ENCODE results near the gene PLXNB3. TPM values are rescaled to one million over a fixed set of nuclear protein-coding genes. Genes with fewer than 3 reads are reported as not detected.
"Not testable (repeated sequence)": the region's sequence is repeated elsewhere in the genome, so short reads cannot be mapped to it uniquely, and the experiment has no call there.

Gene PLXNB3
- total RNA-seq, 1 donor = 0.54 TPM

- no peak for DNase-seq (ENCODE audit: low read depth in 2 of 3, low spot score in 2 of 3)
Measured at GRCh38 chrX:153731845-153732215, 32.2 kb upstream of the PLXNB3 start.

DNA sequence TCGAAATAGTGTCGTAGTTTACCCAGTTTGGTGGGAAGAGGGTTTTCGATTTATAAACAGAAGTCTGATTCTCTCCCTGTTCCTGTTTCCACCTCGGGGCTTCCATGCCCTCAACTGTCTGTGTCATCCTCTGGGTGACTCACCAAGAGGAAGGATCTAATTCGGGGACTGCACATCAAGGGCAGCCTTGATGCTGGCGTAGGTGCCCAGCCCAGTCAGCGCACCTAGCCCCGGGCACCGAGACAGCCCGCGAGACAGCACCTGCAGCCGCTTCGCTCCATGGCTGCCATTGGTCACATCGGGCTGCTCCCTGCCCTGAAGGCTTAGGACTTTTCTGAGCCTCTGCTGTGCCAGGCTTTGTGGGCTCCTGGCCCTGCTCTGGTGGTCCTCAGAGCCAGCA, 31.6 kb upstream of the PLXNB3 start:
- no peak for DNase-seq (ENCODE audit: low read depth in 2 of 3, low spot score in 2 of 3)

- no peak for DNase-seq (ENCODE audit: low read depth in 2 of 3, low spot score in 2 of 3)
Measured at GRCh38 chrX:153733651-153734240, 30.3 kb upstream of the PLXNB3 start.

DNA sequence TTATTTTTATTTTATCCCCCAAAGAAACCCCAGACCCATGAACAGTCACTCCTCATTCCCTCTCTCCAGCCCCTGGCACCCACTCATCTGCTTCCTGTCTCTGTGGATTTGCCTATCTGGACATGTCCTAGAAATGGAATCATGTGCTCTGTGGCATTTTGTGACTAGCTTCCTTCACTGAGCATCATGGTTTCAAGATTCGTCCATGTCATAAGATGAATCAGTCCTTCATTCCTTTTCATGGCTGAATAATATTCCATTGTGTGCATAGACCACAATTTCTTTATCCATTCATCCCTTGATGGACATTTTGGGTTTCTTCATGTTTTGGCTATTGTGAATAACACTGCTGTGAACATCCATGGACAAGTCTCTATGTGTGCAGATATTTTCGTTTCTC, 29.2 kb upstream of the PLXNB3 start:
- DNase-seq (ENCODE audit: low read depth in 2 of 3, low spot score in 2 of 3) = no peak

GRCh38 chrX:153735274-153735673, 28.8 kb upstream of the PLXNB3 start:
- no peak for DNase-seq (ENCODE audit: low read depth in 2 of 3, low spot score in 2 of 3)

DNA sequence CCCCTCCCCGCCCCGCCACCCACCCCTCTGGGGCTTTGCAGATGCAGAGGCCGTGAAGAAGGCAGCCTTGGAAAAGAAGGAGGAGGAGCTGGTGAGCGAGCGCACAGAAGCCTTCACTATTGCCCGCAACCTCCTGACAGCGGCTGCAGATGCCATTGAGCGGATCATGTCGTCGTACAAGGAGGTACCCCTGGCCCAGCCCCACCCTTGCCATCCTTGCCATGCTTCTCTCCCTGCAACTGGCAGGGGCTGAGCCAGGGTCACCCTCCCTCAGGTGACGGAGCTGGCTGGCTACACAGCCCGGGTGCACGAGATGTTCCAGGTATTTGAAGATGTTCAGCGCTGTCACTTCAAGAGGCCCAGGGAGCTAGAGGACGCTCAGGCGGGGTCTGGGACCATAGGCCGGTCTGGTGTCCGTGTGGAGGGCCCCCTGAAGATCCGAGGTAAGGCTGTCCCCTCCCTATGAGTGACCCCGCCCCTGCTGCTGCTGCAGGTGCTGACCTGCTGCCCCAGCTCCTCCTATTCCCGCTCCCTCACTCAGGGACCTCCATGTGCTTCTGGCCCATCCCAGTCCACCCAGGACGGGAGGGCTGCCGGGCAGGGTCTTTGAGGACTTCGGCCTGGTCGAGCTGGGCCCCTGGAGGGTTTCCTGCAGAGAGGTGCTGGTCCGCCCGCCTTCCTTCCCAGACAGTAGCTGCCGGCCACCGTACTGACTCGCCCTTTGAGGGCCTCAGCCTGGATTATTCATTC, 27.8 kb upstream of the PLXNB3 start:
- DNase-seq (ENCODE audit: low read depth in 2 of 3, low spot score in 2 of 3) = no peak

DNA sequence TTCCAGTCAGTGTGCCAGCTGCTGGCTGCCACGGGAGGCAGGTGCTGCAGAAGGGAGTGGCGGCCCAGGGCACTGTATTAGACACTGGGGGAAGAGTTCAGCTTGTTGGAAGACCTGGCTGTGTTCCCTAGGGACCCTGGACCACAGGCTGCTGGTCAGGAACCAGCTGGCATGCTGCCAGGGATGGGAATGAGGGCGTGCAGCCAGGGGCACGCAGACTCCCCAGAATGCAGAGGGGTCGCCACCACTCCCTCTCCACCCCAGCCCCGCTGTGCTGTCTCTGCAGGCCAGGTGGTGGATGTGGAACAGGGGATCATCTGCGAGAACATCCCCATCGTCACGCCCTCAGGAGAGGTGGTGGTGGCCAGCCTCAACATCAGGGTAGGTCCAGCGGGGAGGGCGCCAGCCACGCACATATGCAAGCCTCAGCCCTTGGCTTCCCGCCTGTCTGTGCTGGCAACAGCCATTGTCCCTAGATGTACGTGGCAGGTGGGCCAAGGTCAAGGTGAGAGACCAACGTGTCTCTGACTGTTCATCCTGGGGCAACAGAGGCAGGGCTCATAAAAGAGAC, 27.1 kb upstream of the PLXNB3 start:
- DNase-seq (ENCODE audit: low read depth in 2 of 3, low spot score in 2 of 3) = no peak

- DNase-seq (ENCODE audit: low read depth in 2 of 3, low spot score in 2 of 3) = no peak
Measured at GRCh38 chrX:153738056-153738605, 25.9 kb upstream of the PLXNB3 start.

GRCh38 chrX:153739754-153740486, 24.1 kb upstream of the PLXNB3 start:
- DNase-seq (ENCODE audit: low read depth in 2 of 3, low spot score in 2 of 3) = no peak

DNA sequence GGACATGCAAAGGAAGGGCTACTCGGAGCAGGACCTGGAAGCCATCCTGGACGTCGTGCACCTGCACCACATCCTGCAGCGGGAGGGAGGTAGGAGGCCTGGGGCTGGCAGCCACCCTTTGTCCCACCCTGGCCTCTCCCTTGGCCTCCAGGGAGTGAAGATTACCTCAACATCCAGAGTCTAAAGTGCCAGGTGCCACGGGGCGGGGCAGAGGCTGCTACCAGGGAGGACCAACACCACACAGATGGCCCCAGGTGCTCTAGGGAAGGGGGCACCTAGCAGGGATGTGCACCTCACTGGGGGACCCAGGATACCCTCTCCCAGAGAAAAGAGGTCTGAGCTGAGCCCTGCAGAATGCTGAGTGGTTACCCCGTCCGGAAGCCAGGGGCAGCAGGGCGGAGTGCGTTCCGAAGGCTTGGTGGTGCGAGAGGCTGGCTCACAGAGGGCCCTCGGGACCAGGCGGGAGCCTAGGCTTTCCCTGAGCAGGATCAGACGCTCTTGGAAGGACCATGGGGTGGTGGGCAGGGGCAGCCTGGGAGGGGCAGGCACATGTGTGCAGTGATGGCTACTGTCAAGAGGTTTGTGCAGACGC, 23.3 kb upstream of the PLXNB3 start:
- DNase-seq (ENCODE audit: low read depth in 2 of 3, low spot score in 2 of 3) = no peak

DNA sequence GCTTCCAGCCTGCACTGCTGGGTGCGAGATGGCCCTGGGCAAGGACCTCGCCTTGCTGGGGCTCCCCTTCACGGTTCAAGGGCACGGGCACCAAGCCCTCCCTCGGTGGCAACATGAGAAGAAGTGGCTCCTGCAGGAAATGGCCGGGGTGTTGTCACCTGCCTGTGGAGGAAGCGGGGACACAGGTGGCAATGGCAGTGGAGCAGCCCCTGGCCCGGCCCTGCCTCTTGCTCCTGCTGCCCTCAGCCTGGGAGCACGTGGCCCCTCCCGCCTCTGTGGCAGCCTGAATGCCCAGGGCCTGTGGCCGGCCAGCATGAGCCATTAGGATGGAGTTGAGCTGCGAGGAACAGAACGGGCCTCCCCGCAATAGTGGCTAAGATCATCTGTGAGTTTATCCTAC, 22.6 kb upstream of the PLXNB3 start:
- no peak for DNase-seq (ENCODE audit: low read depth in 2 of 3, low spot score in 2 of 3)

- not testable (repeated sequence) for DNase-seq (ENCODE audit: low read depth in 2 of 3, low spot score in 2 of 3)
Measured at GRCh38 chrX:153742111-153742510, 21.9 kb upstream of the PLXNB3 start.

- not testable (repeated sequence) for DNase-seq (ENCODE audit: low read depth in 2 of 3, low spot score in 2 of 3)
Measured at GRCh38 chrX:153742796-153743467, 21.1 kb upstream of the PLXNB3 start.

GRCh38 chrX:153743468-153744209, 20.4 kb upstream of the PLXNB3 start:
- not testable (repeated sequence) for DNase-seq (ENCODE audit: low read depth in 2 of 3, low spot score in 2 of 3)

DNA sequence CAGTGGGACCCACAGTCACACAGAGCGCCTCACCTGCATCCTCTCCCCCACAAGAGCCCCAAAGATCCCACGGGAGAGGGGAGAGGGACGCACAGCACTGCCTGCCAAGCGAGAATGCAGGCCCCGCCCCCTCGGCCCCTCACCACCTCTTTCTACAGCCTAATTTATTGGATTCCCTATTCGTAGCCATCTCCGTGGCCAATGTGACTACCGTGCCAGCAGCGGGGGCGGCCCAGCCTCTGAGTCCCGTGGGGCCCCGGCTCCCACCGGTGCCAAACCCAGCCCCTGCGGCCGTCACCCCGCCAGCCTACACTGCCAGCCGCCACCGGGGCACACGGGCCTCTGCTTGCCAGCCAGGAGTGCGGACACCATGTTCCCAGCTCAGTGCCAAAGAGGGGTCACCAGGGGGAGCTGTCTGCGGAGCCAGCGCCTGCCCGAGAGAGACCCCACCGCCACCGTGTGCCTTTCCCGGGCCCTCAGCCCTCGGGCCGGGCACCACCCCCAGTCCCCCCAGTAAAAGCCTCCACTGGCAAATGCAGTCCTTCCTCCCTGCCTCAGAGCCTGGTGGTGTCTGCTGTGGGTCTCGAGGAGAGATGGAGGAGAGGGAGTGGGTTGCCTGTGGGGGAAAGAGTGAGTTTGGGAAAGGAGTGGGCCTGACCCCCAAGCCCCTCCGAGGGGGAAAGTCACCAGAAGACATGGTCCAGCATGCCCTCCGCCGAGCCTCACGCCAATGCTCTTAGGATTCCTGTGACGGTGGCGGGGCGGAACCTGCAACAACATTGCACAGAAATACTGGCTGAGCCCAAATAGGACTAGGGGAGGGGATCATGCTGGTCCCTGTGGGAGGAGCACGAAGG, 19.6 kb upstream of the PLXNB3 start:
- DNase-seq (ENCODE audit: low read depth in 2 of 3, low spot score in 2 of 3) = peak in 1 of 3 donors; percentile 35

DNA sequence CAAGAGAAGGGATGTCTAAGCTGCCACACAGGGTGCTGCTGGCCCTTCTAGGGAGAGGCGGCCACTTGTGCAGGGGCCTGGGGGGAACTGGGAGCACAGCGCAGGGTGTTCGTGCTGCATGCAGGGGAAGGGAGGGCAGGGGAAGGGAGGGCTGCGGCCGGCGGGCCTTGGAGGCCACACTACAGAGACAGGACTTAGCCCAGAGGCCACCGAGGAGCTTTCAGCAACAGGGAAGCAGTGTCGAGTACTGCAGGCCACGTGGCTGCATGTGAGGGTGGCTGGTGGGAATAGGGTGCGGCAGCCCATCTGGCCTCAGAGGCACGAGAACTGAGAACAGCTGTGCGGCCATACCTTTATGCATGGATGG, 19.0 kb upstream of the PLXNB3 start:
- DNase-seq (ENCODE audit: low read depth in 2 of 3, low spot score in 2 of 3) = not testable (repeated sequence)

GRCh38 chrX:153746359-153746758, 17.7 kb upstream of the PLXNB3 start:
- no peak for DNase-seq (ENCODE audit: low read depth in 2 of 3, low spot score in 2 of 3)

GRCh38 chrX:153746991-153747390, 17.1 kb upstream of the PLXNB3 start:
- not testable (repeated sequence) for DNase-seq (ENCODE audit: low read depth in 2 of 3, low spot score in 2 of 3)

GRCh38 chrX:153749017-153749416, 15.0 kb upstream of the PLXNB3 start:
- not testable (repeated sequence) for DNase-seq (ENCODE audit: low read depth in 2 of 3, low spot score in 2 of 3)

All from hematopoietic multipotent progenitor cell (in vitro differentiated cells).